Astrocyte of the cerebellum (primary cell): ENCODE data around the gene SCMH1.

Experiments used
- DNase-seq: peaks from one replicate; pipeline ENCODE4 v3.0.0-alpha.2; 2011; ENCODE audit warnings: low read depth
- H3K4me3 ChIP-seq: 2 replicates; pipeline ENCODE4 v1.5.1; 2011; ENCODE audit warnings: mild to moderate bottlenecking, low read depth, low read length, moderate library complexity
- CTCF ChIP-seq: IDR thresholded peaks from 2 replicates; pipeline ENCODE4 v1.5.1; 2012; ENCODE audit warnings: low read length, low read depth, moderate library complexity, mild to moderate bottlenecking; ENCODE audit errors: missing control alignments
- in situ Hi-C: cut with HindIII; loops from 2 replicates; pipeline ENCODE4 v1.10.0; 2017; ENCODE audit warnings: low sequenced_read_pairs

The SCMH1 gene

GRCh38 chr1:40988280-40988679, 253.8 kb downstream of the SCMH1 start:
- no peak overlapping the region for H3K4me3 ChIP-seq
- TF ChIP-seq CTCF, result no peak
- in situ Hi-C loops, result no loop called here
- no peak for DNase-seq

- H3K4me3 ChIP-seq, result no peak overlapping the region
- TF ChIP-seq CTCF, result no peak
- DNase-seq, result no peak
- in situ Hi-C loops, result no loop called here
Measured at GRCh38 chr1:40987439-40988276, 254.4 kb downstream of the SCMH1 start.

DNA sequence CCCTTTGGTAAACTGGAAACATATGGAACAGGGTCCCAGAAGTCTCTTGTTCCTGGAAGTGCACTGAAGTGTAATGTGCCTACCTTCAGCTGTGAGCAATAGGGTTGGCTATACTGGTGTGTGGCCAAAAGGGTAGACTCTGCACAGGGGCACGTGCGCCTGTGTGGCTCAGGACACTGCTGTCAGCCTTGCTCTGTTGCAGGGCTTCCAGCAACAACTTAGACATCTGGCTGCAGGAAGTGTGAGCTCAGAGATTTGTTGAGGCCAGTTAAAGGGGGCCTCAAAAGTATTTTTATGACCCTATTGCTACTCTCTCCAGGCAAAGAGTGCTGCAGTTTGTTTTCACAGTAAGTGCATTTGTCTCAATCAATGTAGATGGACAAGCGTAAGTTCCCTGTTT, 255.2 kb downstream of the SCMH1 start:
- no peak for TF ChIP-seq CTCF
- no peak overlapping the region for H3K4me3 ChIP-seq
- DNase-seq, result no peak
- in situ Hi-C loops, result no loop called here

DNA sequence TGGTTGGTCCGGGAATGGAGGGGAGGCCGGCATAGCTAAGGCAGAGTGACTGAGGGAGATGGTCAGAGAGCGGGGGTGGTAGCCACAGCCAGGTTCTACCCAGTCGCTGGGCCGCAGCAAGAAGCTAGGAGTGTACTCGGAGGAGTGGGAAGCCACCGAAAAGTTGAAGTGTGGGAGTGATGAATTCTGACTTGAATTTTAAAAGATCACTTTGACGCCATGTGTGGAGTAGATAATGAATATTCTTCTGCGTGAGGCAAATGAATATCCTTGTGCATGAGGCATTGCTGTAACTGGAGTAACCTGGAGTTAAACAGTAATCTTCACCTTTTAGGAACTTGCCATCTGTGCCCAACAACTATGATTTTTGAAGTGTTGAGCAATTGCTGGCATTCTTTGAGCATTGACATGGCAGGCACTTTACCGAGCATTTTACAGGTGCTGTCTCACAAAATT, 255.8 kb downstream of the SCMH1 start:
- in situ Hi-C loops, result no loop called here
- DNase-seq, result no peak
- H3K4me3 ChIP-seq, result no peak overlapping the region
- no peak for TF ChIP-seq CTCF

GRCh38 chr1:40985875-40986274, 256.2 kb downstream of the SCMH1 start:
- DNase-seq, result no peak
- in situ Hi-C loops, result no loop called here
- H3K4me3 ChIP-seq, result no peak overlapping the region
- TF ChIP-seq CTCF, result no peak

GRCh38 chr1:40985161-40985560, 256.9 kb downstream of the SCMH1 start:
- no peak for DNase-seq
- TF ChIP-seq CTCF, result no peak

GRCh38 chr1:40984531-40984930, 257.6 kb downstream of the SCMH1 start:
- no peak for DNase-seq
- in situ Hi-C loops, result no loop called here
- TF ChIP-seq CTCF, result no peak
- no peak overlapping the region for H3K4me3 ChIP-seq

More at GRCh38 chr1:40985161-40985560, 256.9 kb downstream of the SCMH1 start:
- in situ Hi-C loops, result no loop called here
- no peak overlapping the region for H3K4me3 ChIP-seq
